Liver (tissue), 3 donors: ENCODE data around the gene RGS17.

Source experiments
- ATF3 ChIP-seq: IDR thresholded peaks from 2 replicates; pipeline ENCODE4 v1.6.1; 2016; ENCODE audit warnings: antibody characterized with exemption
- CTCF ChIP-seq: fragments of 150-350 bp; IDR thresholded peaks from 2 replicates; pipeline ENCODE4 v1.5.1; 2017; ENCODE audit warnings: improper control_type of control experiment, low read depth, low read length; ENCODE audit not compliant: missing input control
- donor health status: healthy.
- donor health status: healthy.

- TF ChIP-seq ATF3 (no peak), CTCF (no peak)
Measured at GRCh38 chr6:153076431-153076830, 54.7 kb downstream of the RGS17 start.
